Stimulated activated CD8-positive, alpha-beta memory T cell treated with anti-CD3 and anti-CD28 coated beads, Interleukin-4, amount 100 ng/mL, for 4 hours (primary cell): ENCODE measurements around the gene TSNAX.
A peak's percentile ranks its signal among the peaks of the same experiment; 100 is the strongest.
"Not testable (repeated sequence)": the region's sequence is repeated elsewhere in the genome, so short reads cannot be mapped to it uniquely, and the experiment has no call there.

Experiments used
- DNase-seq, 2 donors: peaks; one replicate each; pipeline ENCODE4 v3.0.0-alpha.2; 2020; ENCODE audit warnings: low read depth in 2 of 2, low spot score in 1 of 2

The TSNAX gene, protein sequence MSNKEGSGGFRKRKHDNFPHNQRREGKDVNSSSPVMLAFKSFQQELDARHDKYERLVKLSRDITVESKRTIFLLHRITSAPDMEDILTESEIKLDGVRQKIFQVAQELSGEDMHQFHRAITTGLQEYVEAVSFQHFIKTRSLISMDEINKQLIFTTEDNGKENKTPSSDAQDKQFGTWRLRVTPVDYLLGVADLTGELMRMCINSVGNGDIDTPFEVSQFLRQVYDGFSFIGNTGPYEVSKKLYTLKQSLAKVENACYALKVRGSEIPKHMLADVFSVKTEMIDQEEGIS

DNA sequence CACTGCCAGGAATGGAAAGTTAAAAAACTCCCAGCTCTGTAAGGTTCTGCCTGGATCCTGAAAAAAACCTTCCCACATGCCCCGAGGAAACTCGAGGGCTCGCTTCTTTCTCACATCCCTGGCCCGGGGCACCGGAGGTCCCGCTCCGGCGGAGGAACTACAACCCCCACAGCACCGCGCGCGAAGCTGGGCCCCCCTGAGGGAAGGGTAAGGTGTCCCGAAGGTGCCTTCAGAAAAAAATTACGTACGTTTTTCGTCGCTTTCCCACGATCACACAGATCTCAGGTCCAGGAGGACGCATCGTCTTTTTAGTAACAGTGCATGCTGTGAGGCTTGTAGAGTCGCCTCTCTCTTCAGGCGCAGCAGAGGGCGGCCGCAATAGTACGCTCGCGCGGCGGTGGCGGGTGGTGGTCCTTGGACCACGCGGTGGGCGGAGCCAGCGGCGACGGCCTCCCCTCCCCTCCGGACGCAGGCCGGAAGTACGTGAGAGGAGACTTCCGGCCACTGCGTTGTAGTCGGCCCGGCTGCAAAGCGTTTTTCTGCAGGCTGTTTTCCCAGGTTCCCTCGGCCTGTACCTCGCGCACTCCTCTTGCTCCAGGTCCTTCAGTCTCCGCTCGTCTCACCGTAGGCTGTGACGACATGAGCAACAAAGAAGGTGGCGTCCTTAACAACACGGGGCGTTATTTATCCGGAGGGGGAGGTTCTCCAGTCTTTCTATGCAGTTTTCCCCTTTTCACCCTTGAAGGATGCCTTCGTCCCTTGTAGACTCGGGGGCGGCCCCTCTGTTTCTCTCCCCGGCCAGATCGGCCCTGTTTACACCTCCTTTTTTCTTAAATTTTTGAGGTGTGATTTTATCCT, at the start of gene TSNAX:
TSNAX (plus strand) TSS at position 498 of the 858 bp plus-strand sequence; CDS start at position 640, 142 bp downstream.
- peak; percentile 78 to 85 for DNase-seq

DNA sequence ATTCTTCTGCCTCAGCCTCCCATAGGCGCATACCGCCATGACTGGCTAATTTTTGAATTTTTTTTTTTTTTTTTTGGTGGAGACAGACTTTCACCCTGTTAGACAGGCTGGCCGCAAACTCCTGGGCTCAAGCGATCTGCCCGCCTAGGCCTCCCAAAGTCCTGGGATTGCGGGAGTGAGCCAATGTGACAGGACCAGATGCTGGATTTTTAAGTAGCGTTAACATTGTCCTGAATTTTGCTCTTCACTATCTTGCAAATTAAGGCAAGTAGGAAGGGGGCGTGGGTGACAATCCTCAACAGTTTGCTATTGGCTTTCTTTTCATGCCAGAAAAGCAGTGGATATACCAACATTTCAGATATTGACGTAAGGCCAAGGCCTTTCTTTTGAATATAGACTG, 49.7 kb upstream of the TSNAX start:
- no peak for DNase-seq

DNA sequence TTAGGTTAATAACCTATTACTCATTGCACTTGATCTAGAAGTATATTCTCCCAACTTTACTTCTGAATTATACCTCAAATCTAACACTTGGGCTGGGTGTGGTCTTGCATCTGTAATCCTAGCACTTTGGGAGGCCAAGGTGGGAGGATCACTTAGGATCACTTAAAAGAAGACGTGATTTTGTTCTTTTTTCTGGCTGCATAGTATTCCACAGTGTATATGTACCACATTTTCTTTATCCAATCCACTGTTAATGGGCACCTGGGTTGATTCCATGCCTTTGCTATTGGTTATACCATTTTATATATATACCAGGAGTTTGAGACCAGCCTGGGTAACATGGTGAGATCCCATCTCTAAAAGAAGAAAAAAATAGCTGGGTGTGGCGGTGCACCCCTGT, 48.5 kb upstream of the TSNAX start:
- DNase-seq = no peak

DNA sequence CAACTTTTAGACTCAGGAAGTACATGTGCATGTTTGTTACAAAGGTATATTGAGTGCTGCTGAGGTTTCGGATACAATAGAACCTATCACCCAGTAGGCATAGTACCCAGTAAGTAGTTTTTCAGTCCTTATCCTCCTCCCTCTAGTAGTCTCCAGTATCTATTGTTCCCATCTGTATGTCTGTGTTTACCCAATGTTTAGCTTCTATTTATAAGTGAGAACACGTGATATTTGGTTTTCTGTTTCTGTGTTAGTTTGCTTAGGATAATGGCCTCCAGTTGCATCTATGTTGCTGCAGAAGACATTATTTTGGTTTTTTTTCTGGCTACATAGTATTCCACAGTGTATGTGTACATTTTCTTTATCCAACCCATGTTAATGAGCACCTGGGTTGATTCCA, 47.2 kb upstream of the TSNAX start:
- DNase-seq = no peak

DNA sequence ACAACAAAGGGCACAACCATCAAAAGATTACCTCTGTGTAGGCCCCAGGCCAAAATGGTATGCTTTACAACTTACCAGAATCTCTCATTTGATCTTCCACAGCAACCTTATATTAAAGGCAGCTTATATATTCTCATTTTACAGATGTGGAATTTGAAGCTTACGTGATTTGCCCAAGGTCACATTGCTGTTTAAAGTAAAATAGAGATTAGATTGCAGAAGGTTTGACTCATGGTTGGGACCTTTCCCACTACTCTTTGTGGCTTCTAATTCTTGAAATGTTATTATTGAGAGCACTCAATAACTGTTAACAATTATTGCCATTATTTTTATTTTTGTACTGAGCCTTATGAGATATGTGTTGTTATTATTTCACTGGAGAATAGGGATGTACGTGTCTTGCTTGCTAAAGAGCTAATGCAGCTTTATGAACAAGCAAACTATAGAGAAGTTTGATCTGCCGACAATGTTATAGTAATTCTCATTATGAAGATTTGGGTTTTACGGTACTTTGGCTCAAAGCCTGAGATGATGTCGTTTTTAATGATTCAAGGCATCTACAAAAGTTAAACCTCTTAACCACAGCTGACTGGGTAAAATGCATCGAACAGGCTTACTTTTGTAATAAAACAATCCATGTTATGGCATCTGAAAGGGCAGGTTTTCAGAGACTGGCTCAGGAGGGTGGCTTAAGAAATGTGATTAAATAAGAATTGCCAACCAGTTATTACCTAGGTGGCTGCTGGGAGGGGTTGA, 43.3 kb upstream of the TSNAX start:
- no peak for DNase-seq

DNA sequence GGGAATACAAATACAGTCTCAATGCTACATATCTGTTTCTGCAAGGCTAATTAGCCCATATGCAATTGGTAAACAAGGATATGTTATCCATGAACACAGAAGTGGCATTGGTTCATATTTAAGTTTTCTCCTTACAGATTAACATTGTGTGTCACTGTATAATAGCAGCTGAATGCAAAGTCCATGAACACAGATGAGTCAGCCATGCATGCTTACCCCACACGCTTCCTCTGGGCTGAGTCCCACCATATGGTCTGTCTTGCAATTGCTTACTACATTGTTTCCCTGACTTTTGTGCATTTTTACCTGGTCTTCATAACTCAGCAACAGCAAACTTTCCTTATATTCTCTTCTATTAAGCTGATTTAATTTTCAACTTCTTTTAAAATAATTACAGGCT, 41.5 kb upstream of the TSNAX start:
- no peak for DNase-seq

DNA sequence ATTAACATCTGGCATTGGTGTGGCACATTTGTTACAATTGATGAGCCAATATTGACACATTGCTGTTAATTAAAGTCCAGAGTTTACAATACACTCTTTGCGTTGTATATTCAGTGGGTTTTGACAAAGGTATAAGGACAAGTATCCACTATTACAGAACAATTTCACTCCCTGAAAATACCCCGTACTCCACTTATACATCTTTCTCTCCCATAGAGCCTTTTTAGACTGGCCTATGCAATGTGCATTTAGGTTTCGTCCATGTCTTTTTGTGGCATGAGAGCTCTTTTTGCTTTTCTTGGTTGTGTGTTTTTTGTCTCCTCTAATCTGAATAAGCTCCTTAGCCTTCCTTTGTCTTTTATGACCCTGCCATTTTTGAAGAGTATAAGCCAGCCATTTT, 40.6 kb upstream of the TSNAX start:
- no peak for DNase-seq

DNA sequence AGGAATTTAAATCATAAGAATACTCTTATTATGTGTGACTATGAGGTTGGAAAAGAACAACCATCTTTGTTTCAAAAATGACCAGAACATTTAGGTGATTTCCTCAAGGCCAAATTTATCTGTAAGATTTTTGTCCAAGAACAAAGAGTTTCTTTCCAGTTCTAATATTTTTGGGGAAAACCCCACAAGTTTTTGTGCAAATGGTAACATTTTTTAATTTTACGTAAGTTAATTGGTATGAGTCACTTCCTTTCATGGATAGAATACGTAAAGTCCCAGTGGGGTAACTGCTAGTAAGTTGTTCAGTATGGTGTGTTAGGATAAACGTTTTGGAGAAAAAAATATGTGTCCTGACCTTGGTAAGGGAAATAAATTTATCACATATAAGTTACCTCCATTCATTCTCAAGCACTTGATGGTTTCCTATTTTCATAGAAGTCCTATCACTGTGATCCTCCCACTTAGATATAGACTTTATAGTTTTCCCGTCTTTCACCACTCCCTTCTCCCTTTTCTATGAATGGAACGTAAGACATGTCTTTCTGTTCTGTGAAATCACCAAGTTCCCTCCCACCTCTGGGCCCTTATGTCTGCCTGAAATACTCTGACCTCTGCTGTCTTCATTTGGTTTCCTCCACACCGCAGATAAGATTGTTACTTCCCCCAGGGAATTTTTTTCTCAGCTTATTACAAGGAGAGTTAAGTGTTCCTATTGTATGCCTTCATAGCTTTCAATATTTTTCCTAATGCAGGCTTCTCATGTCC, 34.9 kb upstream of the TSNAX start:
- DNase-seq = no peak

DNA sequence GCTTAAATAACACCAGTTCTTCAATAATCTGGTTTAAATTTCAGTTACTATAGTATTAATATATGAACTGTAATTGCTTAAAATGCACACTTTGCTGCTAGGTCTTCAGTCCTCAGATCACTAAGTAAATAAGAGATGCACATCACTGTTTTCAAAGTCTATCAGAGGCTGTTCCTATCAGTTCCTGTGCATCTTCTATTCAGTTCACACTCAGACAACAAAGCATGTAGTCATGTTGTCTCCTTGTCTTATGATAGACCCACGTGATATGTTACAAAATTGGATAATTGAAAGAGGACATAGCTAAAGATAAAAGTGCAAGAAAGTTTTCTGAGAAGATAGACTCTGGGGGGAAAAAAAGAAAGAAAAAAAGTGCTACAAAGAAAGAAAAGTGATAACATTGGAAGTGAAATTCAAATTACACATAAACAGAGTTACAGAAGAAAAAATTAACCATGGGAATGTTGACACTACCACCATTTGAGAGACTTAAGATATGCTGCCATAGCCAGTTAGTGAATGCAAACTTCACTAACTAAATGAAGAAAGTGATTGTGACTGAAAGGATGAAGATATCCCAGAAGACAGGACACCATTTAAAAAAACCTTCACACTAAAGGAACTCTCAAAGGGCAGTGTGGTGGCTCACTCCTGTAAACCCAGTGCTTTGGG, 33.9 kb upstream of the TSNAX start:
- no peak for DNase-seq

DNA sequence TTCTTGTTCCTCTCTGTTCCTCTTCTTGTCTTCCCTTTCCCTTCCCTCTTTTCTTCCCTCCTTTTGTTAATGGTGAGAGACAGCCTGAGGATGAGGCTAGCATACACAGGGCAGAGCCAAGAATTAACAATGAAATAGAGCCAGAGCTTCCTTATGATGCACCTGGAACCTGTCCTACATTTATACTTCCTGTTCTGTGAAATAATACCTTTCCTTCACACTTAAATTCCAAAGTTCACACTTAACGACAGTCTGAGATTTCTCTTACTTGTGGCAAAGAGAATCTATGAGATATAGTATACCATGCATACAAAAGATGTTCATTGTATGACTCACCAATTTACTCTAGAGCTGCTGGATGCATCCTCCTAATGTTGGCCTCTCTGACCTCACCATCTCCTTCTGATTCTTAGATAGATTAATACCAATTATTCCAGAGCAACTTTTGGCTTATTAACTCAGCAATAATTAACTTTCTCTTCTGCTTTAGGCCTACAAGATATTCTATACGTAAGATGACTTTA, 30.8 kb upstream of the TSNAX start:
- no peak for DNase-seq

DNA sequence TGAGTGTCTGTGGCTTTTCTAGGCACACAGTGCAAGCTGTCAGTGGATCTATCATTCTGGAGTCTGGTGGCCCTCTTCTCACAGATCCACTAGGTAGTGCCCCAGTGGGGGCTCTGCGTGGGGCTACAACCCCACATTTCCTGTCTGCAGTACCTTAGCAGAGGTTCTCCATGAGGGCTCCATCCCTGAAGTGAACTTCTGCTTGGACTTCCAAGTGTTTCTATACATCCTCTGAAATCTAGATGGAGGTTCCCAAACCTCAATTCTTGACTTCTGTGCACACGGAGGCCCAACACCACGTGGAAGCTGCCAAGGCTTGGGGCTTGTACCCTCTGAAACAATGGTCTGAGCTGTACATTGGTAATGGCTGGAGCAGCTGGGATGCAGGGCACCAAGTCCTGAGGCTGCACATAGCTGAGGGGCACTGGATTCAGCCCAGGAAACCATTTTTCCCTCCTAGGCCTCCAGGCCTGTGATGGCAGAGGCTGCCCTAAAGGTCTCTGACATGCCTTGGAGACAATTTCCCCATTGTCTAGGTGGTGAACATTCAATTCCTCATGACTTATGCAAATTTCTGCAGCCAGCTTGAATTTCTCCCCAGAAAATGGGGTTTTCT, 29.2 kb upstream of the TSNAX start:
- DNase-seq = no peak

DNA sequence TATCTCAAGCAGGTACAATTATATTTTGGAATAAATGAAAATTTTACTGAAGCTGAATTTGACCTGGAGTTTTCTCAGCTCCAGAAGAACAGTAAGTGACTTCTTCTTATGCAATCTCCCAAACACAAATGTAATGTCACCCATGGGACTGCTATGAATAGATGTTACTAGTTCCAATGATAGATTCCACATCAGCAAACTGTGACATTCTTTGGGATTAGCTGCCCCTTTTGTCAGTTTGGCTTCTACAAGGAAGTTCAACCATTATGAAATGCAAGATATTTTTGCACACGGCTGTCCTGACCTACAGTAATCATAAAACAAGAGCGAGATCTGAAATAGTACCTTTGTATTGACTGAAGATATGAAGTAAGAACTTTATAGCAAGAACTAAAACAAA, 27.8 kb upstream of the TSNAX start:
- no peak for DNase-seq

DNA sequence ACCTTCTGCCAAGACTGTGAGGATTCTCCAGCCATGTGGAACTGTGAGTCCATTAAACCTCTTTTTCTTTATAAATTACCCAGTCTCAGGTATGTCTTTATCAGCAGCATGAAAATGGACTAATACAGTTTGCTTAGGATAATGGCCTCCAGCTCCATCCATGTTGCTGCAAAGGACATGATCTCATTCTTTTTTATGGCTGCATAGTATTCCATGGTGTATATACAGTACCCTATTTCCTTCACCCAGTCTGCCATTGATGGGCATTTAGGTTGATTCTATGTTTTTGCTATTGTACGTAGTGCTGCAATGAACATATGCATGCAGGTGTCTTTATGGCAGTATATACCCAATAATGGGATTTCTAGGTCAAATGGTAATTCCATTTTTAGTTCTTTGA, 25.3 kb upstream of the TSNAX start:
- not testable (repeated sequence) for DNase-seq

DNA sequence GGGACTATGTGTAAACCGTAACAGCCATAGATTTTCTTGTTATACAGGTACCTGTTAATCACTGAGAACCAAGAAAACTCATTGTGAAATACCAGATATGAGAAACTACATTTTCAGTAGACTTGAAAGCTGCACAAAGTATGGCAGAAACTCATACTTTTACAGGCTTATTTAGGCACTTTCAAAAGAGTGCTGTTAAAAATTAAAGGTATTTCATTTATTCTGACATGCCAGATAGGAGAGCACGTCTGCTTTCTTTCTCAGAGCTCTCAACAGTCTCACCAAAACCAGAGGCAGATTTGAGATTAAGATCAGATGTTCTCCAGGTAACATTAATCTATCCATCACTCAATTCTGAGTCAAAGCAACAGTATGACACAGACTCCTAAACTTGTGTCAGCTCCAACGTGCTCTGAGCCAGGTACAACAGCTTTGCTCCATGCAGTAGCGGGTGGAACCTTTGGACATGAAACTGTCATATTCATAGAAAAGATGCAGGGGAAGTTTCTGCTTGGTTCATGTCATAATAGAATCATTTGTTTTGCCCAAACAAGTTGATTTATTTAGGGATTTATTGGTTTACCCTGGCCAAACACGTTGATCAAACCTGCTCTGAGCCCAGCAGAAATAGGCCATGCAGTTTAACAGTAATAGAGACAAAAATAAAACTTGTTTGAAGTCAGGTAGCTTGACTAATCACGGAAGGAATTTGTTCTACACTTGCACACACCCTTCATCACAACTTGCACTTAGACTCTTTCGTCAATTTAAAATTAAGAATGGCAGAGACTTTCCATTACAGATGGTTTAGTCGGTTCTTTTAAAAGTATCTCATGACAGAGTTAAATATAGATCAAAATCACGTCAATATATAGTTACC, 20.8 kb upstream of the TSNAX start:
- no peak for DNase-seq

DNA sequence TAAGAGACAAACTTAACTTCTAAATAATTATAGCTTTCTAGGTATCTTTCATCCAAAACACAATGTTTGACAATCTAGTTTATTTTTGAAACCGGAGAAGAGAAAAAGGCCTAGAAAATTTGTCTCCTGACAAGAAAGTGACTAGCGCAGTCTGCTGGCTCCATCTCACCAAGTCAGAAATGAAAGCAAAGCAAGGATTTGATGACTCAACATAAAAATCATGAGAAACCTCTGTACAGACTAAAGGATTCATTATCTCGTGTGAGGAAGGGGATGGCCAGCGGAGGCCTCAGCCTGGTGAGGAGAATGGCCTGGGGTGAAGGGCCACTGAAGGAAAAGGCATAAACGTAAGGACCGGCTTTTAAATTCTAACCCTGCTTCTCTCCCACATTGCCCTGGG, 20.0 kb upstream of the TSNAX start:
- no peak for DNase-seq

DNA sequence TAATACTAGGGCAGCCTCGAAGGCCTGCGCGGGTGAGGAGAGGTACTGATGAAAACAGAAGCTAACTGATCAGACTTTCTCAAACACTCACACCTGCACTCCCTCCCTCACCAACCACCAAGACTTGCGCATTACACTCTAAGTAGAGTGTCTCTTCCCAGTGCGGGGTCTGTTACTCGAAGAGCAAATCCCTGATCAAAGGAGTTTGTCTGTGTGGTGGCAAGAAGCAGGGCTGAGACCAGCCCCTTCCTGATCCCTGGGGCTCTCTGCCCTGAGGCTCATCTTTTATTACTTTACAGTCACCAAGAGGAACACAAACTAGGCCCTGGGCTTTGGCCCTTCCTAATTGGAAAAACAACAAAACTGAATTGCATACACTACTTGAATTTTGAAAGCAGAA, 19.5 kb upstream of the TSNAX start:
- DNase-seq = no peak

DNA sequence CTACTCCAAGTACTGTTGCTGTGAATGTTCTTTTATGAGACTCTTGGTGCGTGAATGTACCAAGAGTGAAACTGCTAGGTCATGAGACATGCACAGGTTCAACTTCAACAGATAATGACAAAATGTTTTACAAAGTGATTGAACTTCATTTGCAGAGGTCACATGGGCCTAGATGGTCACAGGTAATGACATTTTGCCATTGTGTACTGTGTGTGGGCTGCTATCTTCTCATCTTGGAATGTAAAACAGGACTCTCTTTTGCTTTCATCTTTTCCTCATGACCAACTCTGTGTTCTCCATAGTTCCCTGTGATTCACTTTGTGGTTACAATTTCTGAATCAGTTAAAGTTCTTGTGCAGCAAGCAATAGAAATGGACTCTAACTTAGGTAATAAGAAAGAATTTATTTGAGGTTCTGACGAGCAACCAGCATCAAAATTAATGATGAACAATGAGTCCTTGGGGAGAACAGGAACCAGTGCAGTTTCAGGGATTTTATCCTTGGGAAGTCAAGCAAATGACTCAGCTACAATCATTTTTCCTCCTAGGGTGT, 16.2 kb upstream of the TSNAX start:
- DNase-seq = no peak

DNA sequence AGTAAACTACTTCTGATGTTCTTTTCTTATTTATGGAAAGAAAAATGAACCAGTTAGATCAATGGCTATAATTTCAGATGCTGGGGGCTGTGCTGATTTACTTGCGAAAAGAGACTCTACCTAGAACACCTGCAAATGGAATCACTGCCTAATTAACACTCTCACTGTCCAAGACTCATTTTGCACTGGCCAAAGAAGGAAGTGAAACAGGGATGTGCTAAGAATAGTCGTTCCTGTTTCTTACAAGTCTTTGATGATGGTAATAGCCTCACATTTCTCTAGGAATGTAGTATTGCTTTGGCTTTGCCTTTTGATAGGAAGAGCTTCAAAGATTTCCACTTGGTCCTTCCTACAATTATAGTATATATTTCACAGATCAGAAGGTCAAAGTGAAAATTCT, 12.7 kb upstream of the TSNAX start:
- DNase-seq = no peak

DNA sequence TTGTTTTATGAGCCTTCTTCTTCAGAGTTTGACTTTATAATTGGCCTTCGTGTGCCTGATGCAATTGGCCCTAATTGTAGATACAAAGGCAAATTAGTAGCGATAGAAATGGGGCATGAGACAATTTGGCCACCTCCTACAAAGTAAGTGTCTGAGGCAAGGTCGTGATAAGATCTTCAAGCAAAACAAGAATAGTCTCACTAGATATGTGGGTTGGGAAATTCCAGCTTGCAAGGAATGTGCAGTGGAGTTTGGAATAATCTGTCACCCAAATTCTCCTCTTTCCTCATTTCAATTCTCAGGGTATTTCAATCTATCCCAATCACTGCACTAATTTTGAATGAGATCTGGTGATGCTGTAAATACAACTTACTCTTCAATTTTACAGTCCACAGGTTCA, 11.4 kb upstream of the TSNAX start:
- DNase-seq = no peak
